Measurements from ENCODE around the gene LRRFIP2.

LRRFIP2 gene

GRCh38 chr3:37139567-37140052 lies 34.8 kb downstream of the LRRFIP2 start:
- Histone ChIP-seq H2AK5ac (ENCODE audit: low read depth, low read length) (no peak overlapping the region), H3K4ac (ENCODE audit: low read length) (no peak overlapping the region), H3K36me3 (replicated peaks in 1 of 2; ENCODE audit: control insufficient read depth in 2 of 2, insufficient read depth in 2 of 2, low read length in 2 of 2) (peaks cover 0 to 30% of the 10 kb centered on the region in 2 donors), H4K8ac (ENCODE audit: low read depth, low read length) (no peak overlapping the region), H2BK12ac (ENCODE audit: low read length) (no peak overlapping the region), H3K9me3 (replicated peaks in 1 of 2; ENCODE audit: control insufficient read depth in 2 of 2, insufficient read depth in 1 of 2, low read depth in 1 of 2, low read length in 2 of 2) (no peaks in the 10 kb centered on the region), H3K4me2 (ENCODE audit: insufficient read depth, low read length, poor library complexity, severe bottlenecking) (no peak overlapping the region), H3K18ac (ENCODE audit: low read length) (no peak overlapping the region), H3K27me3 (ENCODE audit: control insufficient read depth in 3 of 3, insufficient read depth in 3 of 3, low read depth in 1 of 3, low read length in 3 of 3) (no peaks in the 10 kb centered on the region), H3K23ac (ENCODE audit: low read depth, low read length, poor library complexity) (no peak overlapping the region), H2BK15ac (ENCODE audit: low read length) (no peak overlapping the region), H2BK5ac (ENCODE audit: low read length) (no peak overlapping the region), H3K4me1 (ENCODE audit: control insufficient read depth in 2 of 2, insufficient read depth in 1 of 2, low read depth in 1 of 2, low read length in 2 of 2) (no peaks in the 10 kb centered on the region), H4K91ac (ENCODE audit: low read depth, low read length, poor library complexity) (no peak overlapping the region), H3K9ac (ENCODE audit: low read depth, low read length, poor library complexity) (no peak overlapping the region), H3K14ac (ENCODE audit: low read length) (no peak overlapping the region), H3K79me1 (ENCODE audit: low read depth, low read length) (no peaks in the 10 kb centered on the region), H3K27ac (replicated peaks; ENCODE audit: low read length) (no peak overlapping the region), H3K4me3 (ENCODE audit: low read length in 2 of 2) (no peak overlapping the region), H2BK120ac (ENCODE audit: low read depth, low read length) (no peak overlapping the region), H2AFZ (ENCODE audit: low read length) (no peak overlapping the region)
- no peak for DNase-seq (ENCODE audit: low spot score)
- no CpG with 5 or more reads among the region's 1 CpG for WGBS, 2 donors (ENCODE audit: extremely low coverage in 2 of 2, insufficient read length in 2 of 2, insufficient replicate concordance in 1 of 2)

GRCh38 chr3:37138816-37139215 lies 35.6 kb downstream of the LRRFIP2 start:
- Histone ChIP-seq H2AFZ (ENCODE audit: low read length) (no peak overlapping the region), H3K18ac (ENCODE audit: low read length) (no peak overlapping the region), H3K27me3 (ENCODE audit: control insufficient read depth in 3 of 3, insufficient read depth in 3 of 3, low read depth in 1 of 3, low read length in 3 of 3) (no peaks in the 10 kb centered on the region), H3K14ac (ENCODE audit: low read length) (no peak overlapping the region), H3K27ac (replicated peaks; ENCODE audit: low read length) (no peak overlapping the region), H4K8ac (ENCODE audit: low read depth, low read length) (no peak overlapping the region), H3K4ac (ENCODE audit: low read length) (no peak overlapping the region), H3K79me1 (ENCODE audit: low read depth, low read length) (no peaks in the 10 kb centered on the region), H3K4me1 (ENCODE audit: control insufficient read depth in 2 of 2, insufficient read depth in 1 of 2, low read depth in 1 of 2, low read length in 2 of 2) (no peaks in the 10 kb centered on the region), H3K9ac (ENCODE audit: low read depth, low read length, poor library complexity) (no peak overlapping the region), H2BK15ac (ENCODE audit: low read length) (no peak overlapping the region), H3K4me2 (ENCODE audit: insufficient read depth, low read length, poor library complexity, severe bottlenecking) (no peak overlapping the region), H3K9me3 (replicated peaks in 1 of 2; ENCODE audit: control insufficient read depth in 2 of 2, insufficient read depth in 1 of 2, low read depth in 1 of 2, low read length in 2 of 2) (no peaks in the 10 kb centered on the region), H2AK5ac (ENCODE audit: low read depth, low read length) (no peak overlapping the region), H3K36me3 (replicated peaks in 1 of 2; ENCODE audit: control insufficient read depth in 2 of 2, insufficient read depth in 2 of 2, low read length in 2 of 2) (peaks cover 0 to 22% of the 10 kb centered on the region in 2 donors), H2BK12ac (ENCODE audit: low read length) (no peak overlapping the region), H4K91ac (ENCODE audit: low read depth, low read length, poor library complexity) (no peak overlapping the region), H2BK120ac (ENCODE audit: low read depth, low read length) (no peak overlapping the region), H2BK5ac (ENCODE audit: low read length) (no peak overlapping the region), H3K23ac (ENCODE audit: low read depth, low read length, poor library complexity) (no peak overlapping the region), H3K4me3 (ENCODE audit: low read length in 2 of 2) (no peak overlapping the region)
- DNase-seq (ENCODE audit: low spot score), result no peak
- WGBS, 2 donors (ENCODE audit: extremely low coverage in 2 of 2, insufficient read length in 2 of 2, insufficient replicate concordance in 1 of 2), result no CpG with 5 or more reads among the region's 2 CpGs

GRCh38 chr3:37137516-37137915 lies 36.9 kb downstream of the LRRFIP2 start:
- WGBS, 2 donors (ENCODE audit: extremely low coverage in 2 of 2, insufficient read length in 2 of 2, insufficient replicate concordance in 1 of 2), result 100% methylated on average over 1 of the region's 1 CpG; no CpG with 5 or more reads in 1 of the 2 donors
- H3K4me3 ChIP-seq (ENCODE audit: low read length in 2 of 2), result no peak overlapping the region
- H3K4me2 ChIP-seq (ENCODE audit: insufficient read depth, low read length, poor library complexity, severe bottlenecking), result no peak overlapping the region
- peaks cover 0 to 9% of the 10 kb centered on the region in 2 donors for H3K36me3 ChIP-seq (replicated peaks in 1 of 2; ENCODE audit: control insufficient read depth in 2 of 2, insufficient read depth in 2 of 2, low read length in 2 of 2)
- H3K27ac ChIP-seq (replicated peaks; ENCODE audit: low read length), result no peak overlapping the region
- H4K91ac ChIP-seq (ENCODE audit: low read depth, low read length, poor library complexity), result no peak overlapping the region
- H3K14ac ChIP-seq (ENCODE audit: low read length), result no peak overlapping the region
- no peak overlapping the region for H2BK5ac ChIP-seq (ENCODE audit: low read length)
- H2BK120ac ChIP-seq (ENCODE audit: low read depth, low read length), result no peak overlapping the region
- no peak overlapping the region for H2BK12ac ChIP-seq (ENCODE audit: low read length)
- H3K4me1 ChIP-seq (ENCODE audit: control insufficient read depth in 2 of 2, insufficient read depth in 1 of 2, low read depth in 1 of 2, low read length in 2 of 2), result no peaks in the 10 kb centered on the region
- no peak overlapping the region for H2BK15ac ChIP-seq (ENCODE audit: low read length)
- H4K8ac ChIP-seq (ENCODE audit: low read depth, low read length), result no peak overlapping the region
- no peak overlapping the region for H3K18ac ChIP-seq (ENCODE audit: low read length)
- no peak overlapping the region for H3K9ac ChIP-seq (ENCODE audit: low read depth, low read length, poor library complexity)
- H3K79me1 ChIP-seq (ENCODE audit: low read depth, low read length), result no peaks in the 10 kb centered on the region
- DNase-seq (ENCODE audit: low spot score), result no peak
- no peak overlapping the region for H2AFZ ChIP-seq (ENCODE audit: low read length)
- H3K9me3 ChIP-seq (replicated peaks in 1 of 2; ENCODE audit: control insufficient read depth in 2 of 2, insufficient read depth in 1 of 2, low read depth in 1 of 2, low read length in 2 of 2), result no peaks in the 10 kb centered on the region
- H3K27me3 ChIP-seq (ENCODE audit: control insufficient read depth in 3 of 3, insufficient read depth in 3 of 3, low read depth in 1 of 3, low read length in 3 of 3), result no peaks in the 10 kb centered on the region
- no peak overlapping the region for H2AK5ac ChIP-seq (ENCODE audit: low read depth, low read length)
- H3K4ac ChIP-seq (ENCODE audit: low read length), result no peak overlapping the region
- H3K23ac ChIP-seq (ENCODE audit: low read depth, low read length, poor library complexity), result no peak overlapping the region

GRCh38 chr3:37136067-37136466 lies 38.3 kb downstream of the LRRFIP2 start:
- Histone ChIP-seq H2BK120ac (ENCODE audit: low read depth, low read length) (no peak overlapping the region), H2BK15ac (ENCODE audit: low read length) (no peak overlapping the region), H3K27ac (replicated peaks; ENCODE audit: low read length) (no peak overlapping the region), H2BK12ac (ENCODE audit: low read length) (no peak overlapping the region), H3K9me3 (replicated peaks in 1 of 2; ENCODE audit: control insufficient read depth in 2 of 2, insufficient read depth in 1 of 2, low read depth in 1 of 2, low read length in 2 of 2) (no peaks in the 10 kb centered on the region), H3K79me1 (ENCODE audit: low read depth, low read length) (no peaks in the 10 kb centered on the region), H3K9ac (ENCODE audit: low read depth, low read length, poor library complexity) (no peak overlapping the region), H4K91ac (ENCODE audit: low read depth, low read length, poor library complexity) (no peak overlapping the region), H3K23ac (ENCODE audit: low read depth, low read length, poor library complexity) (no peak overlapping the region), H3K4me2 (ENCODE audit: insufficient read depth, low read length, poor library complexity, severe bottlenecking) (no peak overlapping the region), H3K4me3 (ENCODE audit: low read length in 2 of 2) (no peak overlapping the region), H4K8ac (ENCODE audit: low read depth, low read length) (no peak overlapping the region), H2AFZ (ENCODE audit: low read length) (no peak overlapping the region), H3K36me3 (replicated peaks in 1 of 2; ENCODE audit: control insufficient read depth in 2 of 2, insufficient read depth in 2 of 2, low read length in 2 of 2) (no peaks in the 10 kb centered on the region), H3K14ac (ENCODE audit: low read length) (no peak overlapping the region), H2BK5ac (ENCODE audit: low read length) (no peak overlapping the region), H3K18ac (ENCODE audit: low read length) (no peak overlapping the region), H2AK5ac (ENCODE audit: low read depth, low read length) (no peak overlapping the region), H3K4me1 (ENCODE audit: control insufficient read depth in 2 of 2, insufficient read depth in 1 of 2, low read depth in 1 of 2, low read length in 2 of 2) (peaks cover 4 to 12% of the 10 kb centered on the region in 2 donors), H3K4ac (ENCODE audit: low read length) (no peak overlapping the region), H3K27me3 (ENCODE audit: control insufficient read depth in 3 of 3, insufficient read depth in 3 of 3, low read depth in 1 of 3, low read length in 3 of 3) (no peaks in the 10 kb centered on the region)
- WGBS, 2 donors (ENCODE audit: extremely low coverage in 2 of 2, insufficient read length in 2 of 2, insufficient replicate concordance in 1 of 2), result no CpG with 5 or more reads among the region's 2 CpGs
- DNase-seq (ENCODE audit: low spot score), result no peak
